Endothelial cell of umbilical vein (primary cell): ENCODE results near the gene ATP5PD. TPM values are rescaled to one million over a fixed set of nuclear protein-coding genes. Genes with fewer than 3 reads are reported as not detected.
"Not testable (repeated sequence)": the region's sequence is repeated elsewhere in the genome, so short reads cannot be mapped to it uniquely, and the experiment has no call there.

ENCODE experiments used
- BruUV-seq: library from RNA; stranded (reverse); fragments of 400-500 nt; replicated peaks from 2 replicates; lab custom pipeline; 2021; lab: Mats Ljungman, UMichigan
- CTCF ChIA-PET: fragments of 300-600, 350-600 bp; sonication (Branson Sonifier 250); formaldehyde crosslinking; loops from one replicate; lab custom pipeline; 2021; ENCODE audit warnings: antibody characterized with exemption, inconsistent platforms; lab: Charles Lee
- POLR2A ChIA-PET: fragments of 300-600, 350-600 bp; sonication (Branson Sonifier 250); formaldehyde crosslinking; loops from one replicate; lab custom pipeline; 2021; ENCODE audit warnings: antibody characterized with exemption, inconsistent platforms; lab: Charles Lee
- DNase-seq: peaks from one replicate; pipeline ENCODE4 v3.0.0-alpha.2; 2011; ENCODE audit warnings: low read depth, low spot score
- FAIRE-seq: peaks from 2 replicates; lab custom pipeline; 2011; peaks lifted over from hg19 to GRCh38; lab: Jason Lieb, UNC
- H2AFZ ChIP-seq: 2 replicates; pipeline ENCODE4 v1.6.0; 2012; ENCODE audit warnings: low read depth, low read length, control low read depth, inconsistent platforms
- H3K27ac ChIP-seq: 2 replicates; pipeline ENCODE4 v1.5.1; 2011; ENCODE audit warnings: low read depth, mild to moderate bottlenecking, control low read depth, low read length, moderate library complexity; ENCODE audit not compliant: insufficient read depth
- H3K27me3 ChIP-seq, 2 experiments: 2 replicates each; pipeline versions ENCODE4 v1.6.0 to v1.6.1; 2011; ENCODE audit warnings: low read length in 2 of 2, mixed read lengths in 1 of 2; ENCODE audit not compliant: control insufficient read depth in 2 of 2, insufficient read depth in 2 of 2
- H3K36me3 ChIP-seq, 2 experiments: 2 replicates in 1 of 2; 3 replicates in 1 of 2; pipeline ENCODE4 v1.5.1; 2011; ENCODE audit warnings: low read length in 2 of 2, mild to moderate bottlenecking in 1 of 2, moderate library complexity in 1 of 2; ENCODE audit not compliant: control insufficient read depth in 2 of 2, insufficient read depth in 2 of 2; ENCODE audit errors: extremely low read depth in 1 of 2
- H3K4me1 ChIP-seq: 3 replicates; pipeline ENCODE4 v1.5.1; 2011; ENCODE audit warnings: mild to moderate bottlenecking, low read length; ENCODE audit not compliant: control insufficient read depth, insufficient read depth; ENCODE audit errors: extremely low read depth
- H3K4me2 ChIP-seq: 2 replicates; pipeline ENCODE4 v1.6.1; 2011; ENCODE audit warnings: low read length, control low read depth, mixed read lengths; ENCODE audit not compliant: insufficient read depth
- H3K4me3 ChIP-seq, 3 experiments: fragments of 200-600 bp in 1 of 3; sonication (generic), shearing (Covaris generic) in 1 of 3; replicated peaks in 1 of 3; 2 replicates each; pipeline ENCODE4 v1.5.1; 2011 to 2016; ENCODE audit warnings: control low read depth in 3 of 3, low read length in 3 of 3, mild to moderate bottlenecking in 2 of 3, inconsistent platforms in 1 of 3, low read depth in 1 of 3, moderate library complexity in 1 of 3; ENCODE audit not compliant: insufficient read depth in 1 of 3
- H3K79me2 ChIP-seq: 2 replicates; pipeline ENCODE4 v1.6.0; 2012; ENCODE audit warnings: low read length, inconsistent platforms; ENCODE audit not compliant: control insufficient read depth, insufficient read depth
- H3K9ac ChIP-seq: replicated peaks from 2 replicates; pipeline ENCODE3; 2011; ENCODE audit warnings: low read length, control low read depth; ENCODE audit not compliant: insufficient read depth; ENCODE audit errors: extremely low read depth
- H3K9me1 ChIP-seq: replicated peaks from 3 replicates; pipeline ENCODE4 v1.6.0; 2011; ENCODE audit warnings: mild to moderate bottlenecking, low read length; ENCODE audit not compliant: control insufficient read depth, insufficient read depth; ENCODE audit errors: extremely low read depth
- H3K9me3 ChIP-seq: replicated peaks from 2 replicates; pipeline ENCODE4 v1.5.1; 2012; ENCODE audit warnings: low read length, inconsistent platforms; ENCODE audit not compliant: control insufficient read depth, insufficient read depth
- H4K20me1 ChIP-seq: replicated peaks from 2 replicates; pipeline ENCODE3; 2011; ENCODE audit warnings: mild to moderate bottlenecking, low read length; ENCODE audit not compliant: control insufficient read depth, insufficient read depth; ENCODE audit errors: extremely low read depth
- MYC ChIP-seq: IDR thresholded peaks from one replicate; pipeline ENCODE4 v1.6.1; 2011; ENCODE audit warnings: mild to moderate bottlenecking, low read depth, low read length
- POLR2A ChIP-seq: IDR thresholded peaks from 2 replicates; pipeline ENCODE4 v1.6.1; 2012; ENCODE audit warnings: low read depth, mild to moderate bottlenecking, control low read depth, low read length
- POLR2AphosphoS5 ChIP-seq: IDR thresholded peaks from 2 replicates; pipeline ENCODE4 v1.6.1; 2012; ENCODE audit warnings: low read depth, mild to moderate bottlenecking, control low read depth, low read length, moderate library complexity; ENCODE audit not compliant: insufficient read depth
- dilution Hi-C: fragments of 300-500 bp; cut with MboI; formaldehyde crosslinking; loops from one replicate; pipeline ENCODE4 v1.15.0; 2019; ENCODE audit warnings: low sequenced_read_pairs; ENCODE audit not compliant: extremely low pct_ligation_motif_present
- intact Hi-C: fragments of 100-400 bp; cut with micrococcal nuclease; formaldehyde crosslinking; loops from one replicate; pipeline ENCODE4 v1.10.0; 2022
- polyA plus RNA-seq, 4 experiments: library from polyadenylated mRNA; depleted of rRNA in 3 of 4; stranded (reverse) in 3 of 4; unstranded in 1 of 4; fragments of >200 nt; gene quantifications; 2 replicates each; pipeline versions ENCODE4 v1.2.1 to v1.2.3, GENCODE V29; 2011 to 2012; ENCODE audit warnings: missing spikeins in 1 of 4
- total RNA-seq: library from RNA; stranded (reverse); gene quantifications from 2 replicates; pipeline ENCODE4 v1.2.3, GENCODE V29; 2021

ATP5PD gene
- total and polyA plus RNA-seq, 2 donors (not counting 3 experiments of a cell fraction or from before 2014, with no cell fraction given) = 182 to 200 TPM

DNA sequence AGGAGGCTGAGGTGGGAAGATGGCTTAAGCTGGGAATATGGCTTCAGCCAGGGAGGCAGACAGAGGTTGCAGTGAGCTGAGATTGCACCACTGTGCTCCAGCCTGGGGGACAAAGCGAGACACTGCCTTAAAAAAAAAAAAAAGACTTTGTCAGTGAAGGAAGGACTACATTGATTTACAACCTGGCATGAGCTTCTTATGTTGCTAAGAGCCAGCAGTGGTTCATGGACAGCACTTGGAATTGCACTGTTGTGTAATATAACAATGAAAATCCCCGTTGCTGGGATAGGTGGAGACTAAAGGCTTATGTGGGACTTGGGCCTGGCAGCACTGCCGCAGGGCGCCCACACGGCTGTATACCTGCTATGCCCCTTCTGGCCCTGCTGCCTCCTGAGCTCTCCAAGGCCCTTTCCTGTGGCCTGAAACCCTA, 26.9 kb upstream of the ATP5PD start:
- no peak for TF ChIP-seq MYC
- no peak for TF ChIP-seq POLR2AphosphoS5
- TF ChIP-seq POLR2A = no peak
- Histone ChIP-seq H4K20me1 (no peaks in the 10 kb centered on the region), H3K79me2 (no peaks in the 10 kb centered on the region), H3K4me3 (no peak overlapping the region), H3K9ac (no peak overlapping the region), H3K27me3 (no peaks in the 10 kb centered on the region), H2AFZ (no peak overlapping the region), H3K27ac (no peak overlapping the region), H3K4me1 (peaks cover 14% of the 10 kb centered on the region), H3K36me3 (no peaks in the 10 kb centered on the region), H3K4me2 (no peak overlapping the region), H3K9me1 (no peaks in the 10 kb centered on the region), H3K9me3 (no peaks in the 10 kb centered on the region)
- CTCF ChIA-PET = interaction anchor here (0.8 to 3.0 kb wide), 8 partner anchors 10 to 166 kb away, joined by 3 to 13 read pairs (median 4); partner anchors contain the start of gene SLC16A5
- intact Hi-C loops = no loop called here
- no peak for DNase-seq
- no peak for FAIRE-seq
- POLR2A ChIA-PET = no interaction called here
- no TSS peak for BruUV-seq
- dilution Hi-C loops = no loop called here

DNA sequence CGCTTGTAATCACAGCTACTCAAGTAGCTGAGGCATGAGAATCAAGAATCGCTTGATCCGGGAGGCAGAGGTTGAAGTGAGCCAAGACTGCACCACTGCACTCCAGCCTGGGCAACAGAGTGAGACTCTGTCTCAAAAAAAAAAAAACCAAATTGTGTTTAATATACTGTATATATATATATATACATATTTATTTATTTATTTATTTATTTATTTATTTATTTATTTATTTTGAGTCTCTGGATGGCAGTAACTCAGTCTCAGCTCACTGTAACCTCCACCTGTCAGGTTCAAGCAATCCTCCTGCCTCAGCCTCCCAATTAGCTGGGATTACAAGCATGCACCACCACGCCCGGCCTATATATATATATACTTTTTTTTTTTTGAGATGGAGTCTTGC, 26.1 kb upstream of the ATP5PD start:
- H3K27me3 ChIP-seq, intact Hi-C loops, H3K79me2 ChIP-seq, POLR2A ChIA-PET, H4K20me1 ChIP-seq, H3K4me3 ChIP-seq, BruUV-seq, H3K9me3 ChIP-seq, H3K27ac ChIP-seq, H3K36me3 ChIP-seq, DNase-seq, H3K9ac ChIP-seq, FAIRE-seq, H3K4me2 ChIP-seq, dilution Hi-C loops, H3K9me1 ChIP-seq, H2AFZ ChIP-seq, H3K4me1 ChIP-seq: not testable (repeated sequence)
- CTCF ChIA-PET = interaction anchor here (0.9 to 3.0 kb wide), 5 partner anchors 12 to 167 kb away, joined by 3 to 13 read pairs (median 3); no protein-coding TSS in a partner anchor

DNA sequence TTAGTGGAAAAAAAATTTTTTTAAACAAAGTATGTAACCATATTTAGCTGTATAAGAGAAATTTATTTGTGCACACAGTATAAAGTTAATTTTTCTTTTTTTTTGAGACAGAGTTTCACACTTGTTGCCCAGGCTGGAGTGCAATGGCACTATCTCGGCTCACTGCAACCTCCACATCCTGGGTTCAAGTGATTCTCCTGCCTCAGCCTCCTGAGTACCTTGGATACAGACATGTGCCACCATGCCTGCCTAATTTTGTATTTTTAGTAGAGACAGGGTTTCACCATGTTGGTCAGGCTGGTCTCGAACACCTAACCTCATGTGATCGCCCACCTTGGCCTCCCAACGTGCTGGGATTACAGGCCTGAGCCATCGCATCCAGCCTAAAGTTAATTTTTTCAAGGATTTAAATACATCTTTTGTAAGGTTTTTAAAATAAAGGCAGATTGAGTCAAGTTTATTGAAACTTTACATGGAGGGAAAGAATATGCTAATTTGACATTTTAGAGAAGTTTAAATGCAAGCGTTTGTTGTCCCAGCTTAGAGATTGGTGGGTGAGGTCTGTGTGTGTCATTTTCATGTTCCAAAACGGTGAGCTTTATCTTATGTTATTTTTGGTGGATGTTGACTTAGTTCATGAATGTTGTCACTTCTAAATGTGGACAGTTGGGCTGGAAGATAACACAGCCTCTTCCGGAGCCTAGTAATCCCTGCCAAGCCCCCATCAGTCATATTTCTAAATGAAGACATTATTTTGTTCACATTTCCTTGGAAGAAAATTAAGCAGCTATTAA, 24.9 kb upstream of the ATP5PD start:
- H2AFZ ChIP-seq, H3K9me1 ChIP-seq, dilution Hi-C loops, H3K4me3 ChIP-seq, H3K4me2 ChIP-seq, H3K9ac ChIP-seq, H3K4me1 ChIP-seq, H3K27ac ChIP-seq, intact Hi-C loops, H3K79me2 ChIP-seq, BruUV-seq, H3K27me3 ChIP-seq, H4K20me1 ChIP-seq, DNase-seq, H3K9me3 ChIP-seq, FAIRE-seq, H3K36me3 ChIP-seq, POLR2A ChIA-PET: not testable (repeated sequence)
- CTCF ChIA-PET = interaction anchor here (0.8 to 3.3 kb wide), 5 partner anchors 11 to 104 kb away, joined by 3 to 74 read pairs (median 13); no protein-coding TSS in a partner anchor
